Measurements from ENCODE around the gene FGF19. TPM values are rescaled to one million over a fixed set of nuclear protein-coding genes. Genes with fewer than 3 reads are reported as not detected.

Gene FGF19
- polyA plus RNA-seq, 1 donor from 2014 or later = 4.6 TPM

- no peak for TF ChIP-seq REST (IDR thresholded peaks at IDR 0.05; ENCODE audit: borderline replicate concordance)
- no peak for TF ChIP-seq CTCF (IDR thresholded peaks at IDR 0.05; ENCODE audit: poor library complexity, severe bottlenecking)
- TF ChIP-seq SMC3 (conservative IDR thresholded peaks at IDR 0.05; ENCODE audit: poor library complexity) = no peak
- no peak for TF ChIP-seq RAD21 (conservative IDR thresholded peaks at IDR 0.05)
- no peak for TF ChIP-seq MXI1 (conservative IDR thresholded peaks at IDR 0.05; ENCODE audit: poor library complexity, severe bottlenecking)
- TF ChIP-seq EP300 (conservative IDR thresholded peaks at IDR 0.05; ENCODE audit: poor library complexity, severe bottlenecking) = no peak
- TF ChIP-seq EZH2 (IDR thresholded peaks at IDR 0.05; ENCODE audit: borderline replicate concordance, insufficient read depth, low read length, poor library complexity, severe bottlenecking) = no peak
- TF ChIP-seq POLR2AphosphoS5 (IDR thresholded peaks at IDR 0.05) = no peak
- TF ChIP-seq TAF1 (IDR thresholded peaks at IDR 0.05; ENCODE audit: low read depth) = no peak
- Histone ChIP-seq H3K79me2 (replicated peaks; ENCODE audit: insufficient read depth, low read length) (no peaks in the 10 kb centered on the region), H3F3A (ENCODE audit: insufficient read depth, low read length, poor library complexity, severe bottlenecking) (no peaks in the 10 kb centered on the region), H3K9me3 (ENCODE audit: low read length) (no peaks in the 10 kb centered on the region), H3K4me3 (ENCODE audit: low read length) (no peak overlapping the region), H3K36me3 (ENCODE audit: insufficient read depth, low read length) (no peaks in the 10 kb centered on the region), H4K20me1 (ENCODE audit: insufficient read depth) (no peaks in the 10 kb centered on the region), H3K4me2 (ENCODE audit: low read length) (no peak overlapping the region), H2AFZ (ENCODE audit: low read depth, low read length) (no peak overlapping the region), H3K27me3 (ENCODE audit: insufficient read depth, low read depth, low read length) (no peaks in the 10 kb centered on the region), H3K9me2 (ENCODE audit: insufficient read depth, low read length) (no peaks in the 10 kb centered on the region), H3K9ac (ENCODE audit: low read length) (no peak overlapping the region), H3K27ac (ENCODE audit: low read length) (no peak overlapping the region)
Measured at GRCh38 chr11:69731110-69731509, 27.3 kb upstream of the FGF19 start.

- Histone ChIP-seq H3K36me3 (ENCODE audit: insufficient read depth, low read length) (no peaks in the 10 kb centered on the region), H4K20me1 (ENCODE audit: insufficient read depth) (no peaks in the 10 kb centered on the region), H3K79me2 (replicated peaks; ENCODE audit: insufficient read depth, low read length) (no peaks in the 10 kb centered on the region), H3K9me2 (ENCODE audit: insufficient read depth, low read length) (no peaks in the 10 kb centered on the region), H3K27ac (ENCODE audit: low read length) (no peak overlapping the region), H3F3A (ENCODE audit: insufficient read depth, low read length, poor library complexity, severe bottlenecking) (no peaks in the 10 kb centered on the region), H2AFZ (ENCODE audit: low read depth, low read length) (no peak overlapping the region), H3K4me2 (ENCODE audit: low read length) (no peak overlapping the region), H3K27me3 (ENCODE audit: insufficient read depth, low read depth, low read length) (no peaks in the 10 kb centered on the region), H3K4me3 (ENCODE audit: low read length) (no peak overlapping the region), H3K9me3 (ENCODE audit: low read length) (no peaks in the 10 kb centered on the region), H3K9ac (ENCODE audit: low read length) (no peak overlapping the region)
- no peak for TF ChIP-seq SMC3 (conservative IDR thresholded peaks at IDR 0.05; ENCODE audit: poor library complexity)
- no peak for TF ChIP-seq EZH2 (IDR thresholded peaks at IDR 0.05; ENCODE audit: borderline replicate concordance, insufficient read depth, low read length, poor library complexity, severe bottlenecking)
- TF ChIP-seq MXI1 (conservative IDR thresholded peaks at IDR 0.05; ENCODE audit: poor library complexity, severe bottlenecking) = no peak
- TF ChIP-seq POLR2AphosphoS5 (IDR thresholded peaks at IDR 0.05) = no peak
- no peak for TF ChIP-seq CTCF (IDR thresholded peaks at IDR 0.05; ENCODE audit: poor library complexity, severe bottlenecking)
- no peak for TF ChIP-seq EP300 (conservative IDR thresholded peaks at IDR 0.05; ENCODE audit: poor library complexity, severe bottlenecking)
- no peak for TF ChIP-seq TAF1 (IDR thresholded peaks at IDR 0.05; ENCODE audit: low read depth)
- no peak for TF ChIP-seq REST (IDR thresholded peaks at IDR 0.05; ENCODE audit: borderline replicate concordance)
- no peak for TF ChIP-seq RAD21 (conservative IDR thresholded peaks at IDR 0.05)
Measured at GRCh38 chr11:69730500-69730899, 26.7 kb upstream of the FGF19 start.
